Measurements from ENCODE around the gene FOXJ3.

Gene FOXJ3

GRCh38 chr1:42324398-42325013, 10.5 kb downstream of the FOXJ3 start:
- Histone ChIP-seq H3K27ac (ENCODE audit: low read depth, low read length) (no peak overlapping the region), H3K27me3 (ENCODE audit: low read length) (no peaks in the 10 kb centered on the region), H2AFZ (ENCODE audit: low read depth, low read length, severe bottlenecking) (no peak overlapping the region), H3K4me2 (ENCODE audit: low read depth, low read length, poor library complexity, severe bottlenecking) (no peak overlapping the region), H3K9me3 (ENCODE audit: insufficient read depth, low read length) (no peaks in the 10 kb centered on the region), H3F3A (ENCODE audit: insufficient read depth) (no peaks in the 10 kb centered on the region), H3K9me2 (replicated peaks; ENCODE audit: insufficient read depth, low read length) (no peaks in the 10 kb centered on the region), H3K79me2 (ENCODE audit: insufficient read depth, low read length) (peaks cover 96% of the 10 kb centered on the region), H4K20me1 (ENCODE audit: low read depth, low read length) (peaks cover 61% of the 10 kb centered on the region), H3K4me3 (ENCODE audit: insufficient read depth, low read length, poor library complexity, severe bottlenecking) (no peak overlapping the region), H3K9ac (ENCODE audit: low read length) (no peak overlapping the region), H3K36me3 (ENCODE audit: low read length) (peaks cover 4% of the 10 kb centered on the region; the same call in 1 of the 2 replicates)
- TF ChIP-seq CTCF (IDR thresholded peaks at IDR 0.05; ENCODE audit: insufficient read depth, low read length, poor library complexity, severe bottlenecking) (no peak), EZH2phosphoT487 (conservative IDR thresholded peaks at IDR 0.05; ENCODE audit: low read length) (no peak)

- no peaks in the 10 kb centered on the region for H3F3A ChIP-seq (ENCODE audit: insufficient read depth)
- no peaks in the 10 kb centered on the region for H3K9me2 ChIP-seq (replicated peaks; ENCODE audit: insufficient read depth, low read length)
Observed at GRCh38 chr1:42323551-42323950, 11.5 kb downstream of the FOXJ3 start.

GRCh38 chr1:42322577-42322976, 12.5 kb downstream of the FOXJ3 start:
- no peak for TF ChIP-seq EZH2phosphoT487 (conservative IDR thresholded peaks at IDR 0.05; ENCODE audit: low read length)
- no peak overlapping the region for H3K4me2 ChIP-seq (ENCODE audit: low read depth, low read length, poor library complexity, severe bottlenecking)

More at GRCh38 chr1:42323551-42323950, 11.5 kb downstream of the FOXJ3 start:
- Histone ChIP-seq H3K9me3 (ENCODE audit: insufficient read depth, low read length) (no peaks in the 10 kb centered on the region), H4K20me1 (ENCODE audit: low read depth, low read length) (peaks cover 65% of the 10 kb centered on the region), H3K79me2 (ENCODE audit: insufficient read depth, low read length) (peaks cover 96% of the 10 kb centered on the region), H3K27ac (ENCODE audit: low read depth, low read length) (no peak overlapping the region), H2AFZ (ENCODE audit: low read depth, low read length, severe bottlenecking) (no peak overlapping the region), H3K27me3 (ENCODE audit: low read length) (no peaks in the 10 kb centered on the region), H3K36me3 (ENCODE audit: low read length) (peaks cover 4% of the 10 kb centered on the region; the same call in 1 of the 2 replicates), H3K9ac (ENCODE audit: low read length) (no peak overlapping the region), H3K4me2 (ENCODE audit: low read depth, low read length, poor library complexity, severe bottlenecking) (no peak overlapping the region), H3K4me3 (ENCODE audit: insufficient read depth, low read length, poor library complexity, severe bottlenecking) (no peak overlapping the region)
- TF ChIP-seq CTCF (IDR thresholded peaks at IDR 0.05; ENCODE audit: insufficient read depth, low read length, poor library complexity, severe bottlenecking) (no peak), EZH2phosphoT487 (conservative IDR thresholded peaks at IDR 0.05; ENCODE audit: low read length) (no peak)

GRCh38 chr1:42321731-42322130, 13.3 kb downstream of the FOXJ3 start:
- Histone ChIP-seq H3K27ac (ENCODE audit: low read depth, low read length) (no peak overlapping the region), H2AFZ (ENCODE audit: low read depth, low read length, severe bottlenecking) (no peak overlapping the region), H3K9ac (ENCODE audit: low read length) (no peak overlapping the region), H3K9me3 (ENCODE audit: insufficient read depth, low read length) (no peaks in the 10 kb centered on the region), H3F3A (ENCODE audit: insufficient read depth) (no peaks in the 10 kb centered on the region), H3K36me3 (ENCODE audit: low read length) (peaks cover 4% of the 10 kb centered on the region; the same call in 1 of the 2 replicates), H4K20me1 (ENCODE audit: low read depth, low read length) (peaks cover 54% of the 10 kb centered on the region), H3K27me3 (ENCODE audit: low read length) (no peaks in the 10 kb centered on the region), H3K79me2 (ENCODE audit: insufficient read depth, low read length) (peaks cover 96% of the 10 kb centered on the region), H3K4me3 (ENCODE audit: insufficient read depth, low read length, poor library complexity, severe bottlenecking) (no peak overlapping the region), H3K9me2 (replicated peaks; ENCODE audit: insufficient read depth, low read length) (no peaks in the 10 kb centered on the region), H3K4me2 (ENCODE audit: low read depth, low read length, poor library complexity, severe bottlenecking) (no peak overlapping the region)
- TF ChIP-seq CTCF (IDR thresholded peaks at IDR 0.05; ENCODE audit: insufficient read depth, low read length, poor library complexity, severe bottlenecking) (no peak), EZH2phosphoT487 (conservative IDR thresholded peaks at IDR 0.05; ENCODE audit: low read length) (no peak)

More at GRCh38 chr1:42322577-42322976, 12.5 kb downstream of the FOXJ3 start:
- Histone ChIP-seq H3K9me3 (ENCODE audit: insufficient read depth, low read length) (no peaks in the 10 kb centered on the region), H3K27ac (ENCODE audit: low read depth, low read length) (no peak overlapping the region), H3K36me3 (ENCODE audit: low read length) (peaks cover 4% of the 10 kb centered on the region; the same call in 1 of the 2 replicates), H3K9me2 (replicated peaks; ENCODE audit: insufficient read depth, low read length) (no peaks in the 10 kb centered on the region), H3K9ac (ENCODE audit: low read length) (no peak overlapping the region), H3K4me3 (ENCODE audit: insufficient read depth, low read length, poor library complexity, severe bottlenecking) (no peak overlapping the region), H4K20me1 (ENCODE audit: low read depth, low read length) (peaks cover 57% of the 10 kb centered on the region), H2AFZ (ENCODE audit: low read depth, low read length, severe bottlenecking) (no peak overlapping the region), H3F3A (ENCODE audit: insufficient read depth) (no peaks in the 10 kb centered on the region), H3K79me2 (ENCODE audit: insufficient read depth, low read length) (peaks cover 96% of the 10 kb centered on the region), H3K27me3 (ENCODE audit: low read length) (no peaks in the 10 kb centered on the region)

Measured in SU-DHL-6 (cell line).